GM18511 (cell line): ENCODE measurements around the gene SMCP.

Experiments used
- ATAC-seq: cut with Tn5 transposase; IDR thresholded peaks from one replicate; pipeline ENCODE4 v1.9.1; 2021; ENCODE audit warnings: mild to moderate bottlenecking, moderate library complexity; ENCODE audit not compliant: unreplicated experiment

The SMCP gene

DNA sequence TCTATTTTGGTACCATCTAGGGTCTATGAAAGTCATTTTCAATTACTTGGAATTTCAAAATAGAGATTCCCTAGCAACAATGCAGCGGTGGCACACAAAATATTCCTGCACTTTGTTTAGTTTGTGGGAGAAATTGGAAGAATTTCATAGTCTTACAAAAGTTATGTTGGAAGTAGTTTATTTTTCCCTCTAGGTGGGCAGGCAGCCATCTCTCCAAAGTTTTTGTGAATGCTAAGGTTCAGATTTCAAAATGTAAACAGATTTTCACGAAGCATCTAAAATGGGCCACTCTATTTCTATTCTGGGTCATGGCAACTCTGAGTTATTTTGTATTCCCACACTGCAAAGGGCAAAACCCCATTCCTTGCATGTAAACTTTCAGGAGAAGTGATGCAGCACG is 8.0 kb downstream of the SMCP start:
- ATAC-seq: no peak

DNA sequence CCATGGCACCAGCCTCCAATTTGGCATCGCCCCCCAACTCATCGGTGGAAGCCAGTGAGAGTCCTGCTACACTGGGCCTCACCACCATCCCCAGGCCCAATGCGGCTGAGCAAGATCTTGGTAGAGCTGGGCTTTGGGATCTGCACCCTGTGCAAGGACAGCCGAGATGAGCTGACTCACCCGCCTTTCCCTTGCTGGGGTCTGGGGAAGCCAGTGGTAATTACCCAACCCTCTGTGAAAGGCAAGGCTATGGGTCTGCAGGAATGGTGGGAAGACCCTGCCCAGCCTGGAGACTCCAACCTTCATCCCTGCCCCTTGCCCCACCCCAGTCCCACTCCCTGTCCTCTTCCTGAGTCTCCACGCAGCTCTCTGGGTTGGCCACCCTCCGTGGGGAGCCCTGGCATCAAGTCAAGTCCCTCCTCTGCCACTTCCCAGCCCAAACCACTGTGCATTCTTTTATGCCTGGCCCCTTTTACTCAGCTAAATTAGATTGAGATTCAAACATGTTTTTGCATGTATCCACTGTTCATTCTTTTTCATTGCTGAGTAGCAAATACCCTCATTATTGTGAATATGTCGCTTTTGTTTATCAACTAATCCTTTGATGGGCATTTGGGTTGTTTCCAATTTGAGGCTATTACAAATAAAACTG is 8.8 kb downstream of the SMCP start:
- ATAC-seq: no peak

DNA sequence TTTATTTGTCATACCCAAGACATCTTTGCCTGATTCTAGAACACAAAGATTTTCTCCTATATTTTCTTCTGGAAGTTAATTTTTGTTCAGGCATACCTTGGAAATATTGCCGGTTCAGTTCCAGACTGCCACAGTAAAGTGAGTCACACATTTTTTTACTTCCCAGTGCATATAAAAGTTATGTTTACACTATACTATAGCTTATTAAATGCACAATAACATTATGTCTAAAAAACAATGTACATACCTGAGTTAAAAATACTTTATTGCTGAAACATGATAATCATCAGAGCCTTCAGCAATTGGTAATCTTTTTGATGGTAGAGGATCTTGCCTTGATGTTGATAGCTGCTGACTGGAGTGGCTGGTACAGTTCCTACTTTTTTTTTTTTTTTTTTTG is 10.0 kb downstream of the SMCP start:
- no peak for ATAC-seq

DNA sequence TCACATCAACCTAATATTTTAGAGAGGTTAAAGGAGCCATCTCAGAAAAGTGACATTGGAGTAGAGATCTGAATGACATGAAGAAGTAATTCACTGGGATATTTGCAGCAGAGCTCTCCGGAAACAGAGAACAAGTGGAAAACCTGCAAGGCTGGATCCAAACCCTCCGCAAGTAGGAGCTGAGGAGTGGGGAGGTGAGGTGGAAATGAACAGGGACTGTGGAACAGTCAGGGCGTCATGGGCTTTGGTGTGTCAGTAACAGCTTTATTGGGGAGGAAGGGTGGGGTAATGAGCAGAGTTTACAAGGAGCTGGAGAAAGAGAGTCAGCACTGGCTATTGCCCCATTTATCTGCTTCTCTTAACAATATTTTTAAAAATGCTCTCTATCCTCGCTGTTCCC is 20.9 kb downstream of the SMCP start:
- ATAC-seq: no peak

DNA sequence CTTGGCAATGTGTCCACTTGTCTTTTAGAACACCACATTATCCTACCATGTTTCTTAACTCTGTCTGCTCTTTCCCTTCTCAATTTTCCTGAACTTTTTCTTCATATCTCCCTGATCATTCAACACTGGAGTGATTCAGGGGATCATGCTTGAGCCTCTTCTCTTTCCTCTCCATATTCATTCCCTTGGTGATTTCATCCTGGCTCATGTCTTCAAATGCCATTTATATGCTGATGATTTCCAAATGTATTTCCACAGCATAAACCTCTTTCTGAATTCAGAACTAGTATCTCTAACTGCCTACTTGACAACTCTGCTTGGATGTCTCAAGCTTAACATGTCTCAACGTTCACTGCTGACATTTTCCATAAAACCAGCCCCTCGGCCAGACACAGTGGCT is 21.8 kb downstream of the SMCP start:
- no peak for ATAC-seq

DNA sequence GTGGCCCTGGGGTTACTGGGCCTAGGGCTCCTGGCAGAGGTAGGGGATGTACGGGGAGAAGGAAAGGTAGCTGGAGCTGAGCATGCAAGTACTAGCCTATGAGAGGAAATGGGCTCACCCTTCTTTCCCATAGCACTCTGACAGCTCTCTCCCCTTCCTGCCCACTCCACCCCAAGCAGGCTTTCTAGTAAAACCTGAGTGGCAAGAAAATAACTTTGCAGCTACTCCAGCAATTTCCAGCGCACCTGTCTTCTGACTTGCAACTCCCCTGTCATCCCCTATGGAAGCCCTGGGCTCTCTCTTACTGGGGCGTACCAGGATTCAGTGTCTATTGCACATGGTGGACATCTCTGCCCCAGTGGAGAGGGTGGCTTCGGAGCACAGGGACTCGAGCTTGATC is 23.5 kb downstream of the SMCP start:
- no peak for ATAC-seq

DNA sequence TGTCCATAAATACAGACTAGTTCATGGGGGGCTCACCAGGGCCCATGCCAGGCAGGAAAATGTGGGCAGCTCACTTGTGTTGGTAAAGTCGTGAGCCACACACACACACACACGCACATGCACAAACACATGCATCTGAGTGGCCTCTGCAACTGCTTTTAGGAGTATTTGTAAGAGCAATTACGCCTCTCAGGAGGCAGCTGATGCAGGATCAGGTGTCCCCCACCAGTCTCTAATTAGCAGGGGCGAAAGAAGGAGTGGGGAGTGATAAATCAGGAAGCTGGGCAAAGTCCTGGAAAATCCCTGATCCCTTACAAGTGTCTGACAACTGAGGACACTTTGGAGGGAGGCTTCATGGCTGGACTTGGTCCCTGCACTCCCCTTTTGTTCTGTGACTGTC is 24.5 kb downstream of the SMCP start:
- no peak for ATAC-seq

DNA sequence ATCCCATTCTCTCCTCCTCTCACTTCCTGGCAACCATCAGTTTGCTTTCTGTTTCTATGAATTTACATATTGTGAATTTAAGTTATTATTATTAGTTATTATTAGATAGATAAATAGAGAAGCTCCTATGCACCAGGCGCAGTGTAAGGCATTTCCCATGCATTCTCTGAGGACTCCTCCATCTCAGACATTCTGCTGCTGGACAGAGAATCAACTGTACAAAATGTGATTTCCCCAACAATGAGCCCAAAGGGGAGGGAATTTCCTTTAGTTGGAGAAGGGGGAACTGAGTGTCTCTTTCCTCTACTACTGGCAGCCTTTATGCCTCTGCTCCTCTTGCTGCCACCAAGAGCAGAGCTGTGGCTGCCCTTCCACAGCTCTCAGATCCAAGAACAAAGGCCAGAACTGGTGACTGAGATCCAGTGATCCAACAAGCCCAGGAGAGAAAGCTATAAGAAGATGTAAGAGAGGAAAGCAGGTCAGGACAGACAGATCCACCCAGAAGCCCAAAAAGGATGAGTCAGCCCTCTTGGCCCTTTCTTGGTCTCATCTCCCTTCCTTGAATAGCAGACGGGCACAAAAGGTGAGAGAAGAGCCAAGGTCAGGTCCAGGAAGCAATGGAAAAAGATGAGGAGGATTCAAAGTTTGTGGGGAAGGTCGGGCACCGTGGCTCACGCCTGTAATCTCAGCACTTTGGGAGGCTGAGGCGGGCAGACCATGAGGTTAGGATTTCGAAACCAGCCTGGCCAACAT is 26.7 kb downstream of the SMCP start:
- ATAC-seq: no peak

DNA sequence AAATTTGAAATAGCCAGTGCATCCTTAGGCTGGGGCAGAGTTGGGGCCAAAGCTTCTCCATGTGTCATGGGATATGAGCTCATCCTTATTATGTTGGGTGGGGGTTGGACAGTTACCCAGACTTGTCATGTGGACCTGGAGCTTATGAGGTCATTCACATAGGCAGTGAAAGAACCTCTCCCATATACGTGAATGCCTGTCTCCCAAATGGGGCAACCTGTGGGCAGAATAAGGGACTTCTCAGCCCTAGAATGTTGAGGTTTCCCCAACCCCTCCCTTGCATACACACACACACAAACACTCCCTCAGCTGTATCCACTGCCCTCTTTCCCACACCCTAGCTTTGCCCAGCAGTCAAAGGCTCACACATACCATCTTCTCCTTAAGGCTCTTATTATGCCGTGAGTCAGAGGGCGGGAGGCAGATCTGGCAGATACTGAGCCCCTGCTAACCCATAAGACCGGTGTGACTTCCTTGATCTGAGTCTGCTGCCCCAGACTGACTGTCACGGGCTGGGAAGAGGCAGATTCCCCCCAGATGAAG is 28.0 kb downstream of the SMCP start:
- no peak for ATAC-seq

DNA sequence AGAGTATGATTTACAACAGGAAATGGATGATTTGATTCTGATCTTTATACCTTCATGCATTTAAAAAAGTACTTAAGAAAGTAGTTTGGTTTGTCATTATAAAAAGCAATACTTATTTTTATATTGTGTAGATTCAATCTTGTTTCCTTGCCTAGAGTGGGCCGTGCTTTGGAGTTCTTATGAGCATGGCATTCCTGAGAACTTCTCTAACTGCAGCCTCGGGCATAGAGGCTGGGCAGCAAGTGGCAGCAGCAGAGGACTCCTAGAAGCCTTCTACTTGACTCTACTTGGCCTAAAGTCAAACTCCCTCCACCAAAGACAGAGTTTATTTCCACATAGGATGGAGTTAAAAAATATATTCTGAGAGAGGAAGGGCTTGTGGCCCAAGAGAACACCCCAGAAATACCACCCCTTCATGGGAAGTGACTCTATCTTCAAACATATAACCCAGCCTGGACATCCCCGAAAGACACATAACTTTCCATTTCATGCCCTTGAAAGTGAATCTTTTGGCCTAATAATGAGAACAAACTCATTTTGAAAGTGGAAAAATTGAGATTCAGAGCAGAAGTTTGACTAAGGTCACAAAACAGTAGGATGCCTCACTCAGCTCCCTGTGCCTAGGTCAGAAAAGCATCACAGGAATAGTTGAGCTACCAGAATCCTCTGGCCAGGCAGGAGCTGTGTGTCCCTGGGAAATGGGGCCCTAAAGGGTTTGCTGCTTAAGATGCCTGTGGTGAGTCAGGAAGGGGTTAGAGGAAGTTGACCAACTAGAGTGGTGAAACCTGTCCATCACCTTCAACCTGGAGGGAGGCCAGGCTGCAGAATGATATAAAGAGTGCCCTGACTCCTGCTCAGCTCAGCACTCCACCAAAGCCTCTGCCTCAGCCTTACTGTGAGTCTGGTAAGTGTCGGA is 29.8 kb downstream of the SMCP start, which contains the start of gene IVL:
IVL (plus strand) TSS at position 861 of the 916 bp plus-strand sequence. CDS start 1,252 bp downstream, outside the sequence.
- peak; percentile 57 for ATAC-seq

DNA sequence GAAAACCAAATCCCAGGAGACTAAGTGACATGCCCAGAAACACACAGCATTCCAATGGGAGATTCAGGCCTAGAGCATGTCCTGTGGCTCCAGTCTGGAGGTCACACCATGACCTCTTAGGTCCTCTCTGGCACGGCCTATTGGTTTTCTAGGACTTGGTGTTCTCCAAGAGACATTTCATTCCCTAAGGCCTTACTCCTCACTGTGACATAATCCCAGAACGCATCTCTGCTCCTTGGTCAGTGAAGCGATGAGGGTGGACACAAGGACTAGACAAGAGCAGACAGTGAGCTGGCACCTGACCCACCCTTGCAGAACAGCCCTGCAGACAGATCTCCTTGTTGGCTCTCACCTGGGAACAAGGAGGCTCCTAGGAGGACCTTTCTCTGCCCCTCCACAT is 31.1 kb downstream of the SMCP start:
- no peak for ATAC-seq

DNA sequence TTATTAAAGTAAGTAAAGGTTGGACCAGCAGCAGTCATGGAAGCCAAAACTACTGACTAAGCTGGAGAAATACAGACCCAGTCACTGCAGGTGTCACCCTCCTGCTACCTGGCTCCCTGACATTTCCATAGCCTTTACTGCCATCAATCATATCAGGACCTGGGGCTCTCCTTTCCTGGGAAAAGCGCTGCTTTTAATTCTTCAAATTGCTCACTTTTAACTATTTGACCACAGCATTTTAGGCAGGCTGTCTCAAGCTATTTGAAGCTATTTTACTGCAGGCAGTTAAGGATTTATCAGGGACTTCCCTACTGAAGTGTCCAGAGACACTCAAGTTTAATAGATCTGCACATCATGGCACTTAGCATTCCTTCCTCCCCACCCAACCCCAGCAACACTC is 34.3 kb downstream of the SMCP start:
- no peak for ATAC-seq

DNA sequence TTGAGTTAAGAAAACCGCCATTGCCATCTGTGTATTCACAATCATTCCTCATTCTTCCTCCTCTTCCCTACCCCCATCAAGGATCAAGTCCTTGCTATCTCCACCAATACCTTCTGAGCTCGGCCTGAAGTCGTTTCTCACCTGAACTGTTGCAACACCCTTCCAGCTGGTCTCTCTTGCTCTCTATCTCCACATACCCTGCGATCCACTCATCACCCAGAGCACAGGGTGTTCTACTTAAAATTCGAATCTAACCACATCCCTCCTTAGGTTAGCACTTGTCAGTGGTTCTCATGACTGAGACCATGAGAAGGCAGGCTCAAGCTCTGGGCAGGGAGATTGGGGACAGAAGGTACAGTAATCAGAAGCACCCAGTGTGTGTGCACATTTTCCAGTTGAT is 34.8 kb downstream of the SMCP start:
- no peak for ATAC-seq

DNA sequence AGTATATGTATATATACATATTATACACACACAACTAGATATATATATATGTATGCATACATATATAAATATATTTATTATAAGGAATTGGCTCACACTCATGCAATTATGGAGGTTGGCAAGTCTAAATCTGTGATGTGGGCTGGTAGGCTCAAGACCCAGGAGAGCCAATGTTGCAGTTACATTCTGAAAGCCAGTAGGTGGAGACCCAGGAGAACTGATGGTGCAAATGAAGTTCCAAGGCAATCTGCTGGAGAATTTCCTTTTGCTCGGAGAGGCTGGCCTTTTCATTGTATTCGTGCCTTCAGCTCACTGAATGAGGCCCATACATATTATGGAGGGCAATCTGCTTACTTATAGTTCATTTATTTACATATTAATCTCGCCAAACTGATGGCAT is 39.7 kb downstream of the SMCP start:
- ATAC-seq: no peak

DNA sequence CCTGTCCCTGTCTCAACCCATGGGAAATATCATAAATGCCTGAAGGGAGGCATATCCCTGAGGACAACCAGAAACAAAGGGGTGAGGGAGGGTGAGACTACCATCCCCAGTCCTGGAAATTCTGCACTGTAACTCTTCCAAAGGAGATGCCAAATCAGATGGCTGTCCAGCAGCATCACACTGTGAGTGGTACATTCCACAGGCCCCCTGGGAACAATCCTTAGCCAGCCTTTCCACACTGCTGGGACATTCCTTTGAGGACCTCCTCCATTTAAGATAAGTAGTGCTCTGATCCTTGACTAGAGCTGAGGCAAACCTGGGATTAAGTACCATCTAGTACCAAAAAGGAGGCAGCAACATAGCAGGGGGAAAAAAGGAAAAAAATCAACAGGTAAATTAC is 40.9 kb downstream of the SMCP start:
- ATAC-seq: no peak

DNA sequence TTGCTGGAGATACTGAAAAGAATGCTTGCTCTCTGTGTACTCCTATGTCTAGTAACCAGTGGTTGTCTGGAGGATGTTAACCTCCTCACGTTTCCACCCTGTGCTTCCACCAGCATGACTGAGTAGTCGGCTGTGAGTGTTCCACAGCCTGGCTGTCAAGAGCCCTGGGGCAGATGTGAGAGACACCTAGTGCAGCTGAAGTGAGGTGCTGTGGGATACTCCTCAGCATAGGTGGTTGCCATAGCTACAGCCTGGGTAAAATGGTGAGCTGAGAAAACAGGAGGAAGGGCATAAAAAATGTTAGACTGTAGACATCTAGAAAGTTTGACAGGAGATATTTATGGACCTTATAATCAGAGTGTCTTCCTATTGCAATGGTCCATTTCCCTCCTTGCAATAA is 46.1 kb downstream of the SMCP start:
- ATAC-seq: no peak

DNA sequence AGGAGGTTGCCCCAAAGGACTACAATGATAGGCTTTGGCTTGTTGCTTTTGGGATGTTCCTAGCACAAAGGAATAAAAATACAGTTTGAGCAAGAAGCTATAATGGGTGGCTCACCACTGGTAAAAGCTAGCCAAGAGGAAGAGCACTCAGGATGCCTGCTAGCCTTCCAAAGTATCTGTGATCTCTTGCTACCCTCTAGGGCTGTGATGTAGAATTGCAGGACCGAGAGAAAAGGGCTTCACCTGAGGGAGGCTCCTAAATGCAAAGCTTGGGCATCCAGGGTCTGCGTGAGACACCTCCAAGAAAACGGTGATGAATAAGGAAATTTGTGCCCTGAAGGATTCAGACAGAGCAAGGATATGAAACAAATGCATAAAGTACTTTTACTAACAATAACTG is 48.0 kb downstream of the SMCP start:
- no peak for ATAC-seq

DNA sequence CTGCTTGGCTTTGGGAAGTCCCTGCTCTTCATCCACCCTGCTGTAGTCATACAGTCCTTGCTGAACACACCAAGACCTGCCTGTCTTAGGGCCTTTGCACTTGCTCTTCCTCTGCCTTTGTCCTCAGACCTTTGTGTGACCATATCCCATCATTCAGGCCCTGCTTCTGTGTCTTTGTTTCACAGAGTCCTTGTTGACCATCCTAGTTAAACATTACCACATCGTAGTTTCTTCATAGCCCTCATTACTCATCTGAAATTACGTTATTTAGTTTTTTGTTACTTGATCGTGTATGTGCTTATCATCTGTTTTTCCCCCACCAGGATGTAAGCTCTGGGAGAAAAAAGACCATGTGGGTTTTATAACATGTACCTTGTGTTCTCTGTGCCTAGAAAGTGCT is 50.5 kb downstream of the SMCP start:
- no peak for ATAC-seq

DNA sequence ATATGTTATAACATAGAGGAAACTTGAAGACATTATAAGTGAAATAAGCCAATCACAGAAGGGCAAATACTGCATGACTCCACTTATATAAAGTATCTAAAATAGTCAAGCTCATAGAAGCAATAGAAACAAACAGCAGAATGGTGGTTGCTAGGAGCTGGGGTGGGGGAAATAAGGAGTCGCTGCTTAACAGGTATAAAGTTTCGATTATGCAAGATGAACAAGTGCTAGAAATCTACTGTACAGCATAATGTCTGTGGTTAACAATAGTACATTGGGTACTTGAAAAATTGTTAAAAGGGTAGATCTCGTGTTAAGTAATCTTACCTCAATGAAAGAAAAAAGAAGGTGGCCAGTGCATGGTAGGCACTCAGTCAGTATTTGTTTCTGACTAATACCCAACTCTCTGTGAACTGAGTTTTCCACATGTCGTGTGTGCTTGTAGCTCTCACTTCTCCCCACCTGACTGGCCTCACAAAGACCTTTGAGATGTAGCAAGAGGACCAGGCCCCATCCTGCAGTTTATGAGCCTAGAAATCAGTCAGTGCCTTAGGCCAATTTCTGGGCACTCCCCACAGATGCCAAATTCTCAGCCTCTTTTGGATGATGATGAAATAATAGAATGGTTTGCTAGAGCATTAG is 54.2 kb downstream of the SMCP start:
- ATAC-seq: no peak

DNA sequence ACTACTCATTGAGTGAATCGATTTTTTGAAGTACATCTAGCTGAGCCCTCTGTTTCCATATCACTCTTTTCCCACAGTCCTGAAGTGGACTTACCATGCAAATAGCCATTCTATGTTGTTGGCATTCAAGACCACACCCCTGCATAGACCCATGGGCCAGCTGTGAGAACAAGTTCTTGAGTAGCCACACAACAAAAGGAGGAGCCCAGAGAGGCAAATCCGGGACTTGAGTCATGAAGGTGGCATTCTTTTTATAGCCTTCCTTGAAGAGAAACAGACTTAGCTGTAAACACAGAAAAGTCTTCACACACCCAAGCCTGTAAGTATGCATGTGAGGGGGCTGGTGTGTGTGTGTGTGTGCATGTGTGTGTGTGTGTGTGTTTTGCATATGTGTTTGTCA is 55.1 kb downstream of the SMCP start:
- no peak for ATAC-seq
